Stimulated activated CD4-positive, alpha-beta T cell treated with anti-CD3 and anti-CD28 coated beads, Interleukin-2, amount 100 ng/mL, for 4 hours (primary cell): ENCODE data around the gene MAST3.
"Not testable (repeated sequence)": the region's sequence is repeated elsewhere in the genome, so short reads cannot be mapped to it uniquely, and the experiment has no call there.

ENCODE experiments used
- DNase-seq: peaks from one replicate; pipeline ENCODE4 v3.0.0-alpha.2; 2020; ENCODE audit warnings: low read depth

Gene MAST3

GRCh38 chr19:18086590-18087138 lies 10.9 kb upstream of the MAST3 start, which contains the start of gene IL12RB1:
Gene IL12RB1, minus strand, starts transcription at chr19:18086934. Its CDS starts 111 bp downstream, at chr19:18086823.
- DNase-seq, result peak; percentile 45

GRCh38 chr19:18089096-18089541 lies 8.5 kb upstream of the MAST3 start:
- DNase-seq, result peak; percentile 56

- no peak for DNase-seq
Observed at GRCh38 chr19:18089726-18090125, 7.9 kb upstream of the MAST3 start.

- DNase-seq, result no peak
Observed at GRCh38 chr19:18090545-18091216, 6.9 kb upstream of the MAST3 start.

- DNase-seq, result peak; percentile 85
Observed at GRCh38 chr19:18091217-18091608, 6.4 kb upstream of the MAST3 start.

- DNase-seq, result no peak
Observed at GRCh38 chr19:18093439-18094161, 4.0 kb upstream of the MAST3 start.

- no peak for DNase-seq
Observed at GRCh38 chr19:18096258-18096657, 1.3 kb upstream of the MAST3 start.

GRCh38 chr19:18097993-18098890 lies 664 bp downstream of the MAST3 start:
- DNase-seq, result no peak

- DNase-seq, result no peak
Observed at GRCh38 chr19:18098891-18099622, 1.5 kb downstream of the MAST3 start.

GRCh38 chr19:18099623-18099995 lies 2.0 kb downstream of the MAST3 start:
- no peak for DNase-seq

- DNase-seq, result no peak
Observed at GRCh38 chr19:18100710-18101109, 3.1 kb downstream of the MAST3 start.

GRCh38 chr19:18101268-18101667 lies 3.7 kb downstream of the MAST3 start:
- no peak for DNase-seq

GRCh38 chr19:18102916-18103542 lies 5.5 kb downstream of the MAST3 start:
- DNase-seq, result no peak

- DNase-seq, result no peak
Observed at GRCh38 chr19:18104793-18105131, 7.2 kb downstream of the MAST3 start.

- not testable (repeated sequence) for DNase-seq
Observed at GRCh38 chr19:18105259-18105658, 7.7 kb downstream of the MAST3 start.

- no peak for DNase-seq
Observed at GRCh38 chr19:18107235-18107634, 9.7 kb downstream of the MAST3 start.

- DNase-seq, result no peak
Observed at GRCh38 chr19:18108897-18109296, 11.3 kb downstream of the MAST3 start.

GRCh38 chr19:18109341-18109732 lies 11.8 kb downstream of the MAST3 start:
- no peak for DNase-seq

- no peak for DNase-seq
Observed at GRCh38 chr19:18109733-18110608, 12.4 kb downstream of the MAST3 start.

GRCh38 chr19:18110609-18111232 lies 13.1 kb downstream of the MAST3 start:
- DNase-seq, result no peak
